Neural progenitor cell (in vitro differentiated cells): Measurements from ENCODE around the gene GPR173.
A peak's percentile ranks its signal among the peaks of the same experiment; 100 is the strongest.

Source experiments
- CTCF ChIP-seq: fragments of 200-600 bp; sonication (generic); IDR thresholded peaks from 2 replicates; pipeline ENCODE4 v1.5.1; 2017; ENCODE audit warnings: antibody characterized with exemption, mild to moderate bottlenecking
- EZH2phosphoT487 ChIP-seq: fragments of 200-600 bp; sonication (generic); IDR thresholded peaks from 2 replicates; pipeline ENCODE4 v1.6.1; 2017; ENCODE audit warnings: antibody characterized with exemption

- TF ChIP-seq CTCF (peak; percentile 66), EZH2phosphoT487 (no peak)
Measured at GRCh38 chrX:53093177-53093655, 44.6 kb downstream of the GPR173 start.
